Right lobe of liver (tissue), 4 donors: ENCODE results near the gene NDUFB2.

Experiments used
- POLR2A ChIP-seq: fragments of 450-650 bp; IDR thresholded peaks from one replicate; pipeline ENCODE4 v1.6.1; 2017; ENCODE audit warnings: antibody characterized with exemption, mild to moderate bottlenecking
- TF ChIP-seq, protein P1 (sequence below), 4 donors: fragments of 200-600 bp in 3 of 4; fragments of 450-650 bp in 1 of 4; IDR thresholded peaks; one replicate each; pipeline versions ENCODE4 v1.5.1 to v1.8.0; 2016 to 2022; ENCODE audit warnings: antibody characterized with exemption in 4 of 4, mild to moderate bottlenecking in 2 of 4
- donor health status: DM: no; HTN: no; CAD: no.
- donor health status: DM: no; HTN: no; CAD: no.
- donor health status: DM: no; HTN: yes; CAD: no.

DNA sequence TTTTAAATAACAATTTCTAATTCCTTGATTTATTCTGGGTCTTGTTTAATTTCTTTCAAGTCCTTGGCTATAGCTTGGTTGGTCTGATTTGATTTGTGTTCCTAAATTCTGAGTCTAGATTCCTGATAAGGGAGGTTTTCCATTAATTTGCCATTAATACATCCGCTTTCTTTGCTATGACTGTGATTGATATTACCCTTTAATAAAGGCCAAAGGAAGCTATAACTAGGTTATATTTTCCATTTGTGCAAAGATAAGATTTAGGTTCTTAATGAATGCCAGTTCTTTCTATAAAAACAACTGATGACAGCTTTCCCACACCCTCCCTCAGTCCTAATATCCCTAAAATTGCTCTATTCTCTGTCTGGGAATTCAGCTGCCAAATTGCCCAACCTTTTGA lies 28.2 kb downstream of the NDUFB2 start:
- TF ChIP-seq, protein P1, sequence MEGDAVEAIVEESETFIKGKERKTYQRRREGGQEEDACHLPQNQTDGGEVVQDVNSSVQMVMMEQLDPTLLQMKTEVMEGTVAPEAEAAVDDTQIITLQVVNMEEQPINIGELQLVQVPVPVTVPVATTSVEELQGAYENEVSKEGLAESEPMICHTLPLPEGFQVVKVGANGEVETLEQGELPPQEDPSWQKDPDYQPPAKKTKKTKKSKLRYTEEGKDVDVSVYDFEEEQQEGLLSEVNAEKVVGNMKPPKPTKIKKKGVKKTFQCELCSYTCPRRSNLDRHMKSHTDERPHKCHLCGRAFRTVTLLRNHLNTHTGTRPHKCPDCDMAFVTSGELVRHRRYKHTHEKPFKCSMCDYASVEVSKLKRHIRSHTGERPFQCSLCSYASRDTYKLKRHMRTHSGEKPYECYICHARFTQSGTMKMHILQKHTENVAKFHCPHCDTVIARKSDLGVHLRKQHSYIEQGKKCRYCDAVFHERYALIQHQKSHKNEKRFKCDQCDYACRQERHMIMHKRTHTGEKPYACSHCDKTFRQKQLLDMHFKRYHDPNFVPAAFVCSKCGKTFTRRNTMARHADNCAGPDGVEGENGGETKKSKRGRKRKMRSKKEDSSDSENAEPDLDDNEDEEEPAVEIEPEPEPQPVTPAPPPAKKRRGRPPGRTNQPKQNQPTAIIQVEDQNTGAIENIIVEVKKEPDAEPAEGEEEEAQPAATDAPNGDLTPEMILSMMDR (IDR thresholded peaks at IDR 0.05) = no peak
- no peak for TF ChIP-seq POLR2A
